ENCODE data around the gene NMT1. TPM values are rescaled to one million over a fixed set of nuclear protein-coding genes. Genes with fewer than 3 reads are reported as not detected.

The NMT1 gene
- total and polyA plus RNA-seq, 2 experiments from 2014 or later: 95.6 to 298 TPM

DNA sequence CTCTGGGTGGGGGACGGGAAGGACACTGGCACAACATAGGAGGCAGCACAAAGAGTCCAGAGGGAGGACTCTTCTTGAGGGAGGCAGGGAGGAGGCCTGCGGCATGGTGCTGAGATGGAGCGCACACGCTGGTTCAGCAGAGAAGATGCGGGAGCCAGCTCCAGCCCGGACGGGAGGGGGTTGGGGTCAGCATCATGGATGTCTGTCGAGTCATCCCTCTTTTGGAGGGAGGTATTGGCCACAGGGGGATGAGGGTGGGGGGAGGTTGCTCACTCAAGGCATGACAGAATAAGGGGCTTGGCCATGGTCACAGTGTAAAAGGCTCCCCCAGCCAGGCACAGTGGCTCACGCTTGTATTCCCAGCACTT lies 29.0 kb upstream of the NMT1 start:
- Mint-ChIP-seq H3K9me3 (no peaks in the 10 kb centered on the region; the same call in 2 of the 3 replicates), H3K4me1 (no peaks in the 10 kb centered on the region), H3K4me3 (no peak overlapping the region), H3K27me3 (ENCODE audit: insufficient read depth, low read depth, poor library complexity) (peaks cover 3% of the 10 kb centered on the region), H3K27ac (peak overlapping the region; percentile 47; the same call in 1 of the 2 replicates), H3K36me3 (ENCODE audit: low read depth) (peaks cover 32% of the 10 kb centered on the region)
- no peak overlapping the region; the same call in 1 of the 2 replicates for H3K27ac ChIP-seq (ENCODE audit: low read depth)
- no peak overlapping the region for H3K4me2 ChIP-seq
- no peak overlapping the region for H3K4me3 ChIP-seq
- TF ChIP-seq JUNB (IDR thresholded peaks at IDR 0.05; ENCODE audit: unreplicated experiment): no peak
- TF ChIP-seq CREB1 (CRISPR knock-in tag; IDR thresholded peaks at IDR 0.05; ENCODE audit: low read depth): no peak
- no peak for TF ChIP-seq STAT1 (IDR thresholded peaks at IDR 0.05; ENCODE audit: unreplicated experiment)
- TF ChIP-seq, protein P1, sequence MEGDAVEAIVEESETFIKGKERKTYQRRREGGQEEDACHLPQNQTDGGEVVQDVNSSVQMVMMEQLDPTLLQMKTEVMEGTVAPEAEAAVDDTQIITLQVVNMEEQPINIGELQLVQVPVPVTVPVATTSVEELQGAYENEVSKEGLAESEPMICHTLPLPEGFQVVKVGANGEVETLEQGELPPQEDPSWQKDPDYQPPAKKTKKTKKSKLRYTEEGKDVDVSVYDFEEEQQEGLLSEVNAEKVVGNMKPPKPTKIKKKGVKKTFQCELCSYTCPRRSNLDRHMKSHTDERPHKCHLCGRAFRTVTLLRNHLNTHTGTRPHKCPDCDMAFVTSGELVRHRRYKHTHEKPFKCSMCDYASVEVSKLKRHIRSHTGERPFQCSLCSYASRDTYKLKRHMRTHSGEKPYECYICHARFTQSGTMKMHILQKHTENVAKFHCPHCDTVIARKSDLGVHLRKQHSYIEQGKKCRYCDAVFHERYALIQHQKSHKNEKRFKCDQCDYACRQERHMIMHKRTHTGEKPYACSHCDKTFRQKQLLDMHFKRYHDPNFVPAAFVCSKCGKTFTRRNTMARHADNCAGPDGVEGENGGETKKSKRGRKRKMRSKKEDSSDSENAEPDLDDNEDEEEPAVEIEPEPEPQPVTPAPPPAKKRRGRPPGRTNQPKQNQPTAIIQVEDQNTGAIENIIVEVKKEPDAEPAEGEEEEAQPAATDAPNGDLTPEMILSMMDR (conservative IDR thresholded peaks at IDR 0.05; ENCODE audit: low read depth in 2 of 2): no peak
- TF ChIP-seq ZNF331 (CRISPR knock-in tag; IDR thresholded peaks at IDR 0.05; ENCODE audit: low read depth): no peak
- TF ChIP-seq, protein P2, sequence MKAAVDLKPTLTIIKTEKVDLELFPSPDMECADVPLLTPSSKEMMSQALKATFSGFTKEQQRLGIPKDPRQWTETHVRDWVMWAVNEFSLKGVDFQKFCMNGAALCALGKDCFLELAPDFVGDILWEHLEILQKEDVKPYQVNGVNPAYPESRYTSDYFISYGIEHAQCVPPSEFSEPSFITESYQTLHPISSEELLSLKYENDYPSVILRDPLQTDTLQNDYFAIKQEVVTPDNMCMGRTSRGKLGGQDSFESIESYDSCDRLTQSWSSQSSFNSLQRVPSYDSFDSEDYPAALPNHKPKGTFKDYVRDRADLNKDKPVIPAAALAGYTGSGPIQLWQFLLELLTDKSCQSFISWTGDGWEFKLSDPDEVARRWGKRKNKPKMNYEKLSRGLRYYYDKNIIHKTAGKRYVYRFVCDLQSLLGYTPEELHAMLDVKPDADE (IDR thresholded peaks at IDR 0.05): no peak
- no peak for TF ChIP-seq EZH2phosphoT487 (IDR thresholded peaks at IDR 0.05; ENCODE audit: unreplicated experiment)
- H3K36me3 ChIP-seq (ENCODE audit: insufficient read depth): peaks cover under 1% of the 10 kb centered on the region; the same call in 1 of the 2 replicates
- no peaks in the 10 kb centered on the region for H3K79me2 ChIP-seq (replicated peaks; ENCODE audit: insufficient read depth)
- no peak overlapping the region for H2AFZ ChIP-seq
- H3K27me3 ChIP-seq (ENCODE audit: insufficient read depth): no peaks in the 10 kb centered on the region
- no peaks in the 10 kb centered on the region; the same call in 1 of the 2 replicates for H3F3A ChIP-seq (replicated peaks; ENCODE audit: low read depth)
- DNase-seq (ENCODE audit: low spot score): no peak
- H4K20me1 ChIP-seq (replicated peaks; ENCODE audit: insufficient read depth): no peaks in the 10 kb centered on the region
- ATAC-seq: no peak
- H3K9me2 ChIP-seq (ENCODE audit: insufficient read depth): no peaks in the 10 kb centered on the region
- H3K4me1 ChIP-seq (ENCODE audit: insufficient read depth): no peaks in the 10 kb centered on the region

DNA sequence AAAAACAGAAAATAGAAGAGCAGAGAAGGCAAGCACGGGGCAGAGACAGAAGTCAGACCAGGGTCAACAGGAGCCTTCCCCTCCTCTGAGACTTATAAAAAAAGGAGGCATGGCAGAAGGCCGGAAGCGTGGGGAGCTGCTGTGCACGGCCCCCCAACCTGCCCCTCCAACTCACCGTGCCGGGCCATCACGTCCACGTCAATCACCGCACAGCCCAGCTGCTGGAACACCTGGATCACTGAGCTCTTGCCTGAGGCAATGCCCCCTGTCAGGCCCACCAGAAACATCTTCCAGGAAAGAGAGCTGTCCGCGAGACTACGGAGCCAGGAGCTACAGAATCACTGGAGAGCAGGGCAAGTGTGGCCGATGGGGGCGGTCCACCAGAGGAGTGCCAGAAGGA lies 26.5 kb upstream of the NMT1 start:
- H3K4me3 Mint-ChIP-seq: no peak overlapping the region; the same call in 2 of the 3 replicates
- no peaks in the 10 kb centered on the region; the same call in 2 of the 3 replicates for H3K9me3 Mint-ChIP-seq
- no peak overlapping the region for H3K27ac Mint-ChIP-seq
- H2AFZ ChIP-seq: no peak overlapping the region
- H4K20me1 ChIP-seq (replicated peaks; ENCODE audit: insufficient read depth): no peaks in the 10 kb centered on the region
- H3F3A ChIP-seq (replicated peaks; ENCODE audit: low read depth): peaks cover 2% of the 10 kb centered on the region; the same call in 1 of the 2 replicates
- H3K27me3 Mint-ChIP-seq (ENCODE audit: insufficient read depth, low read depth, poor library complexity): peaks cover 7% of the 10 kb centered on the region
- H3K36me3 ChIP-seq (ENCODE audit: insufficient read depth): no peaks in the 10 kb centered on the region; the same call in 1 of the 2 replicates
- no peaks in the 10 kb centered on the region; the same call in 1 of the 2 replicates for H3K4me1 ChIP-seq (ENCODE audit: insufficient read depth)
- H3K27ac ChIP-seq (ENCODE audit: low read depth): no peak overlapping the region
- H3K36me3 Mint-ChIP-seq (ENCODE audit: low read depth): peaks cover 29% of the 10 kb centered on the region
- no peaks in the 10 kb centered on the region for H3K27me3 ChIP-seq (ENCODE audit: insufficient read depth)
- H3K4me1 Mint-ChIP-seq: no peaks in the 10 kb centered on the region
- no peak for DNase-seq (ENCODE audit: low spot score)
- no peak overlapping the region for H3K4me3 ChIP-seq
- no peaks in the 10 kb centered on the region for H3K9me2 ChIP-seq (ENCODE audit: insufficient read depth)
- no peak for ATAC-seq
- H3K4me2 ChIP-seq: no peak overlapping the region
- peaks cover 9% of the 10 kb centered on the region; the same call in 1 of the 2 replicates for H3K79me2 ChIP-seq (replicated peaks; ENCODE audit: insufficient read depth)
- no peak for TF ChIP-seq CREB1 (CRISPR knock-in tag; IDR thresholded peaks at IDR 0.05; ENCODE audit: low read depth)
- TF ChIP-seq EZH2phosphoT487 (IDR thresholded peaks at IDR 0.05; ENCODE audit: unreplicated experiment): no peak
- TF ChIP-seq ZNF114 (CRISPR knock-in tag; IDR thresholded peaks at IDR 0.05): no peak
- TF ChIP-seq, protein P3, sequence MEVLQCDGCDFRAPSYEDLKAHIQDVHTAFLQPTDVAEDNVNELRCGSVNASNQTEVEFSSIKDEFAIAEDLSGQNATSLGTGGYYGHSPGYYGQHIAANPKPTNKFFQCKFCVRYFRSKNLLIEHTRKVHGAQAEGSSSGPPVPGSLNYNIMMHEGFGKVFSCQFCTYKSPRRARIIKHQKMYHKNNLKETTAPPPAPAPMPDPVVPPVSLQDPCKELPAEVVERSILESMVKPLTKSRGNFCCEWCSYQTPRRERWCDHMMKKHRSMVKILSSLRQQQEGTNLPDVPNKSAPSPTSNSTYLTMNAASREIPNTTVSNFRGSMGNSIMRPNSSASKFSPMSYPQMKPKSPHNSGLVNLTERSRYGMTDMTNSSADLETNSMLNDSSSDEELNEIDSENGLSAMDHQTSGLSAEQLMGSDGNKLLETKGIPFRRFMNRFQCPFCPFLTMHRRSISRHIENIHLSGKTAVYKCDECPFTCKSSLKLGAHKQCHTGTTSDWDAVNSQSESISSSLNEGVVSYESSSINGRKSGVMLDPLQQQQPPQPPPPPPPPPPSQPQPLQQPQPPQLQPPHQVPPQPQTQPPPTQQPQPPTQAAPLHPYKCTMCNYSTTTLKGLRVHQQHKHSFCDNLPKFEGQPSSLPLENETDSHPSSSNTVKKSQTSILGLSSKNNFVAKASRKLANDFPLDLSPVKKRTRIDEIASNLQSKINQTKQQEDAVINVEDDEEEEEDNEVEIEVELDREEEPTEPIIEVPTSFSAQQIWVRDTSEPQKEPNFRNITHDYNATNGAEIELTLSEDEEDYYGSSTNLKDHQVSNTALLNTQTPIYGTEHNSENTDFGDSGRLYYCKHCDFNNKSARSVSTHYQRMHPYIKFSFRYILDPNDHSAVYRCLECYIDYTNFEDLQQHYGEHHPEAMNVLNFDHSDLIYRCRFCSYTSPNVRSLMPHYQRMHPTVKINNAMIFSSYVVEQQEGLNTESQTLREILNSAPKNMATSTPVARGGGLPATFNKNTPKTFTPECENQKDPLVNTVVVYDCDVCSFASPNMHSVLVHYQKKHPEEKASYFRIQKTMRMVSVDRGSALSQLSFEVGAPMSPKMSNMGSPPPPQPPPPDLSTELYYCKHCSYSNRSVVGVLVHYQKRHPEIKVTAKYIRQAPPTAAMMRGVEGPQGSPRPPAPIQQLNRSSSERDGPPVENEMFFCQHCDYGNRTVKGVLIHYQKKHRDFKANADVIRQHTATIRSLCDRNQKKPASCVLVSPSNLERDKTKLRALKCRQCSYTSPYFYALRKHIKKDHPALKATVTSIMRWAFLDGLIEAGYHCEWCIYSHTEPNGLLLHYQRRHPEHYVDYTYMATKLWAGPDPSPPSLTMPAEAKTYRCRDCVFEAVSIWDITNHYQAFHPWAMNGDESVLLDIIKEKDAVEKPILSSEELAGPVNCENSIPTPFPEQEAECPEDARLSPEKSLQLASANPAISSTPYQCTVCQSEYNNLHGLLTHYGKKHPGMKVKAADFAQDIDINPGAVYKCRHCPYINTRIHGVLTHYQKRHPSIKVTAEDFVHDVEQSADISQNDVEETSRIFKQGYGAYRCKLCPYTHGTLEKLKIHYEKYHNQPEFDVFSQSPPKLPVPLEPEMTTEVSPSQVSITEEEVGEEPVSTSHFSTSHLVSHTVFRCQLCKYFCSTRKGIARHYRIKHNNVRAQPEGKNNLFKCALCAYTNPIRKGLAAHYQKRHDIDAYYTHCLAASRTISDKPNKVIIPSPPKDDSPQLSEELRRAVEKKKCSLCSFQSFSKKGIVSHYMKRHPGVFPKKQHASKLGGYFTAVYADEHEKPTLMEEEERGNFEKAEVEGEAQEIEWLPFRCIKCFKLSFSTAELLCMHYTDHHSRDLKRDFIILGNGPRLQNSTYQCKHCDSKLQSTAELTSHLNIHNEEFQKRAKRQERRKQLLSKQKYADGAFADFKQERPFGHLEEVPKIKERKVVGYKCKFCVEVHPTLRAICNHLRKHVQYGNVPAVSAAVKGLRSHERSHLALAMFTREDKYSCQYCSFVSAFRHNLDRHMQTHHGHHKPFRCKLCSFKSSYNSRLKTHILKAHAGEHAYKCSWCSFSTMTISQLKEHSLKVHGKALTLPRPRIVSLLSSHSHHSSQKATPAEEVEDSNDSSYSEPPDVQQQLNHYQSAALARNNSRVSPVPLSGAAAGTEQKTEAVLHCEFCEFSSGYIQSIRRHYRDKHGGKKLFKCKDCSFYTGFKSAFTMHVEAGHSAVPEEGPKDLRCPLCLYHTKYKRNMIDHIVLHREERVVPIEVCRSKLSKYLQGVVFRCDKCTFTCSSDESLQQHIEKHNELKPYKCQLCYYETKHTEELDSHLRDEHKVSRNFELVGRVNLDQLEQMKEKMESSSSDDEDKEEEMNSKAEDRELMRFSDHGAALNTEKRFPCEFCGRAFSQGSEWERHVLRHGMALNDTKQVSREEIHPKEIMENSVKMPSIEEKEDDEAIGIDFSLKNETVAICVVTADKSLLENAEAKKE (CRISPR knock-in tag; IDR thresholded peaks at IDR 0.05): no peak
- no peak for TF ChIP-seq EZH2 (IDR thresholded peaks at IDR 0.05; ENCODE audit: low read depth, unreplicated experiment)
